ENCODE data around the gene KLK2.

- TF ChIP-seq POLR2A (IDR thresholded peaks at IDR 0.05; ENCODE audit: low read depth, low read length), result no peak
- no peak for TF ChIP-seq POLR2AphosphoS5 (IDR thresholded peaks at IDR 0.05; ENCODE audit: low read depth, low read length)
- TF ChIP-seq POU2F2 (IDR thresholded peaks at IDR 0.05; ENCODE audit: low read depth, low read length), result no peak
- TF ChIP-seq TAF1 (IDR thresholded peaks at IDR 0.05; ENCODE audit: low read depth, low read length), result no peak
- no peak for TF ChIP-seq SPI1 (IDR thresholded peaks at IDR 0.05; ENCODE audit: low read depth, low read length)
- TF ChIP-seq PAX5 (IDR thresholded peaks at IDR 0.05; ENCODE audit: insufficient read depth, low read length, severe bottlenecking), result no peak
Observed at GRCh38 chr19:50893047-50893736, 20.0 kb downstream of the KLK2 start.
